Dermis blood vessel endothelial cell (primary cell): ENCODE results near the gene KCNT2. TPM values are rescaled to one million over a fixed set of nuclear protein-coding genes. Genes with fewer than 3 reads are reported as not detected.

Source experiments
- DNase-seq: peaks from one replicate; pipeline ENCODE4 v3.0.0; 2010
- total RNA-seq: library from RNA; depleted of rRNA; stranded (reverse); fragments of >200 nt; gene quantifications from 2 replicates; pipeline ENCODE4 v1.2.3, GENCODE V29; 2014

Gene KCNT2
- total RNA-seq, 1 donor from 2014 or later, result 0.17 TPM

DNA sequence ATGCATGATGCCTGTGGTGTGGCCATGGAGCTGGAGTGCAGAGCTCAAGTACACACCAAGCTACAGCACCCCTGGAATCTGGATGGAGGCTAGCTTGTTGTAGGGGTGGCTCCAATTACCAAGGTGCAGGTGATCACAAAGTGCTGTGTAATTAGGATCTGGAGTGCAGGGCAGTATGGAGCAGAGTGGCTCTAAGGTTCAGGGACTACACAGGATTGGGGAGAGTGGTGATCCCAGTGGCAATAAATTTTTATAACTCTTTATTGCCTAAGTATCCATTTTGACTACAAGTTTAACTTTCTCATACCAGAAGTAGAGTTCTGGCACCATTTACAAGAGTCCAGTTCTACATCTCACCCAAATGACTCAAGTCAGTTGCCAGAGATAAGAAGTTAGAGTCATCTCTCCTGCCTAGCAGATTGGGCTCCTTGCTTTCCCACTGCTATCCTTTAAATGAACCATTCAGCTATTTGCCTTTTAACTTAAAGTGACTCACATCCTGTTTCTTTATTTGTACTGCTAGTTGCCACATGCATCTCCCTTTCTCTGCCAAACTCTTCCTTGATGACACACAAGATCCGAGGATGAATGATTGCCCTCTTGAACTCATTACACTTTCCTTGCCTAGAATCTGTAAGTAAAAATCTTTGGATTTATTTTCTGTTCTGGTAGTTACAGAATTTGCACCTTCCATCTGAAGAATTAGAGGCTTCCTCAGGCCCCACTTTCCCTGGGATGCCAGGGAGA is 427.2 kb downstream of the KCNT2 start:
- peak; percentile 51 for DNase-seq

DNA sequence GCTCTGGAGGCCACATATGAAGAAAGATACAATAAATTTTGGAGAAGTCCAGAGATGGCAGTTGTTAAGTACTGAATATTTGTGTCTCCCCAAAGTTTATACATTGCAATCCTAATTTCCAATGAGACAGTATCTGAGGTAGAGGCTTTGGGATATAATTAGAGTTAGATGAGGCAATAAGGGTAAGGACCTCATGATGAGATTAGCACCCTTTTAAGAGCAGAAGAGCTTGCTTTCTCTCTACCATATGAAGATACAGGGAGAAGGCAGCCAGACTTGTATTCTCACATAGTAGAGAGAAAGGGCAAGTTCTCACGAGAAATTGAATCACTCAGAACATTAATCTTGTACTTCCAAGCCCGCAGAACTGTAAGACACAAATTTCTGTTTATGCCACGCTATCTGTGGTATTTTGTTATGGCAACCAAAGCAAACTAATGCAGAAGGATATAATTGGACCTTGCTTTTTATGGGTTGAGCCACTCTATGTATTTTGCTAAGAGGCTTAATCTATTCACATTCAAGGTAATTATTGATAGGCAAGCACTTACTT is 430.1 kb downstream of the KCNT2 start:
- DNase-seq, result no peak

Other genes with a start within 250 kb of the KCNT2 start
- gene CFH, start 43.6 kb upstream of the KCNT2 start, total RNA-seq, result 56.6 and 74.4 TPM in 2 replicates
- not detected in 2 replicates for gene CFHR3, start 166.4 kb upstream of the KCNT2 start, total RNA-seq
- gene CFHR1, start 211.3 kb upstream of the KCNT2 start, total RNA-seq, result not detected in 2 replicates